HG03575 (cell line): Measurements from ENCODE around the gene NTRK2.

Experiments
- ATAC-seq: cut with Tn5 transposase; IDR thresholded peaks from one replicate; pipeline ENCODE4 v1.9.1; 2021; ENCODE audit not compliant: unreplicated experiment, insufficient number of reproducible peaks, low FRiP score; ENCODE audit errors: extremely low read depth

The NTRK2 gene

DNA sequence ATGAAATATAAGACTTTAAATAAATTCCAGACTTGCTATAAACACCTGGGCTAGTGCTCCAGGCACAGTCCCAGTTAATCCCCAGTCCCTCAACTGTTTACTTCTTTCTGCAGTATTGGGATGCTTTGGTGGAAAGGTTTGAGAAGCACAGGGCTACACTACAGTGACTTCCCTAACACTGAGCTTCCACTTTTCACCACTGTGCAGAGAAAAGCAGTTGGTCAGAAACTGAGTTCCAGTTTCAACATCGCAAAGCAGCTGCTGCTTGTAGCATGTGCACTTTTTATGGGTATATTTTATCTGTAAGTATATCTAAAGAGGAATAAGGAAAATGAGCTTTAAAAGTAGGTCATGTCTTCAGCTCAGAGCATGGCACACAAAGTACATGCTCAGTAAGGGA is 339.7 kb downstream of the NTRK2 start:
- peak; percentile 74 for ATAC-seq

DNA sequence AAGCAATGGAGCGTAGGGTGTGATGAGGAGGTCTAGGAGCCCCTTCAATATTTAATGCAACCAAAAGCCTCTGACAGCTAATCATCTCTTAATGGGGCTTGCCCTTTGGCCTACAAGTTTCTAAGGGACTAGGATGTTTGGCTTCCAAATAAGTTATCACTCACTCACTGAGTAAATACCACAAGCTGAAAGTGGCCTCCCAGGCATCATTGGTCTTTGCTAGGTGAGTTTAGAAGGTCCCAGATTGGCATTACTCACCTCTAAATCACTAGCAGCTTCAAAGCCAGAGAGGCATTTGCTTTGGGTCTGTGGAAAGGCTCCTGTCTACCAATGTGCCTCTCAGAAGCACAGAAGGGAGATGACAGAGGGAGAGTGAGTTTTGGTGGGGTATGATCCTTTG is 344.2 kb downstream of the NTRK2 start:
- no peak for ATAC-seq

GRCh38 chr9:85014292-85014691 is 344.8 kb downstream of the NTRK2 start:
- ATAC-seq, result no peak

DNA sequence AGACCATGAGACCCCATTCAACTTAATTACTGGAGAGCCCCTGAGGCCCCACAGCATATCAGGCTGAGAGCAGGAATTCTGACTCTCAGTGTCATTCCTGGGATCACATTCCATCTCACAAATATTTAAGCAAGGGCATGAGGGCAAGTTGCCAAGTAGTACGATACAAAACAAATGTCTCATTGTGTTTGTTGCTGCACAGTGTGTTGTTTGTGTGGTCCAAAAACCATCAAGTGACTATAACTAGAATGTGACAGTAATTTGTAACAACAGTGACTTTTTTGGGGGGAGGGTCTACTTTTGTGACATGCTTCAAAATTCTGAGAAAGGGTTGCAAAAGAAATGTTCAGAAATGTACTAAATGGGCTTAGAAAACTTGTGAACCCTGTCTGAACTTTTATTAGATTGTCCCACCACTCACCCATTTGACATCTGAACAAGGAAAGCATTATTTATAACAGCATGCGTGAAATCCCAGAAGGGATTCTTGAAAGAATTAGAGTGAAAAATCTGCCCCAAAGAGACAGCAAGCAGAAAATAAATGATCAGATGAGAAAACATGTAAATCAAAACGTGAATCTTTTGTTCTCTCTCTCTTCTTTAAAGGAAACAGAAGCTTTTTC is 347.0 kb downstream of the NTRK2 start:
- no peak for ATAC-seq

DNA sequence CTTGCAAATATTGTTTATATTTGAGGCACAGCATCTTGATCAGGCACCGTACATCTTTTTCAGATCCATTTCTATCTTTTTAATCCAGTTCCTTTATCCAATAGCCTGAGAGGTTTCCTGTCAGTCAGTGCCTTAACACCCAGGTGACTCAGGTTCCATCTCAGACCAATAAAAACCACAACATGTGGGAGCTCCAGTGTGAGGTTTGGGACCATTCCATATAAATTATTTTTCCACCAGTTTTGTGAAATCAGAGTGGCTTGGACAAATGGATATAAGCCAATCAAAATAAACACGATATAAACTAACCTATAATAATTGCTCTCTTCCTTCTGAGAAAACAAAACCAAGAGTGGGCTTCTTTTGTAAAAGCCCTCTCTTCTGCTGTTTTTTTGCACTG is 351.3 kb downstream of the NTRK2 start:
- no peak for ATAC-seq

GRCh38 chr9:85021686-85022085 is 352.2 kb downstream of the NTRK2 start:
- ATAC-seq, result no peak

DNA sequence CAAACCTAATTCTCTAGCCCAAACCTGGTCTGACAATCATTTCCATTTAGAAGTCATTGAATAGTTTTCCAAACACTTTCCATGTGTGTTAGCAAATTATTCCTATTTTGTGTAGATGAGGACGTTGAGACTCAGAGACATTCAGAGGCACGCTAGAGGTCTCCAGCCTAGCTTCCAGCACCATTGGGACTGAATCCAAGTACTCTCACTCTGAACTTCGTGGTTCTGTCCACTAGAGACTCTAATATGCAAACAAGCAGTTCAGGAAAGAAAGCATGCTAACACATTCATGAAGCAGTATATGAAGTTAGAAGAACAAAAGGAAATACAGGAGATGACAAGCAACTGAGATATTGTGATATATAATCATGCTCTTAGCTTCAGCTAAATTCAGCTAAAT is 354.8 kb downstream of the NTRK2 start:
- no peak for ATAC-seq

DNA sequence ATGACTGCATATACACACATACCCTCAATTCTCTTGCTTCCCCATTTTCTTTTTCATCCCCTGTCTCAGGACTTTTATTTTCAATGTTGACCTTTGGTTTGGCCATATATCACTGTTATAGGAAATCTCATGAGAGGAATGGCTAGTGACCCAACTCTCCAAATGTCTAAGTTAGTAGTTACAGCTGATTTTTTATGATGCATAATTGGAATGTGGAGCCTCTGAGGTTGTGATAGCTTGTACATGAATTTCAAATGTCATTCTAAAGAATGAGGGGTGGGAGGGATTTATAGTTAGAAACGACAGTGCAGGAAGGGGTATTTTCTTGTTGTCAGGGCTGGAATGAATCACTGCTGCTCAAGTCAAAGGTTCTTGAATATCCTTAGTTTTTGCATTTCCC is 356.1 kb downstream of the NTRK2 start:
- no peak for ATAC-seq

DNA sequence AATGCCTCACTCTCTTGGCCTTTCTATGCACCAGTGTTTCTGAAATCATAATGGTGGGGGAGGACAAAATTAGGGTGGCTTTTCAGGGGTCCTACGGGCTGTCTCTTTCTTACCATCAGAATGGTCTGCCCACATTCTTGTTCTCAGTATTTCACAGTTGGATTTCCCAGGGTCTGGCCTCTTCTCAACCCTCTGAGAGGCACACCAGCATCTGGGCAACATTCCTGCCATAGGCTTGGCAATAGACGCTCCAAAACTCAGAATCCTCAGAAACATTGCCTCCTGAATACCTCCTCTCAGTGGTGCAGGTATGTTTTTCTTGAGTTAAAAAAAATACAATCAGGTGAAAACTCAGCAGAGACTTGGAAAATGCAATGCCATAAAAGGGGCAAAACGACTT is 358.3 kb downstream of the NTRK2 start:
- ATAC-seq, result no peak

DNA sequence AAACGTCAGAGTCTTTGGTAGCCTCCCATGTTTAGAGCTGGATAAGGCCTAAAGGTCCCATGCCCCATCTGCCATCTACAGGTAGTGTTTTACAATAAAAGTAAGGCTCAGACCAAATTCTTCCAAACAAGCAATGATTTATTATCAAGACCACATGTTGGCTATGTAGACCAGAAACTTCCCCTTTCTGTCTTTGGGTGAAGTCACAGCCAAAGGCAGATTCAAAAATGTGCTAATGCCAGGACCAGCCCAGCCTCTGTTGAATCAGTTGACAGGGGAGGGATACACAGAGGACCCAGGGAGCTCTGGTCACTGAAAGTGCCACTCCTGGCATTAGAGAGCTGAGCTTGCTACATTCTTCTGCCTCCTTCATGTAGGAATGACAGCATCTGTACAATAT is 360.8 kb downstream of the NTRK2 start:
- no peak for ATAC-seq

DNA sequence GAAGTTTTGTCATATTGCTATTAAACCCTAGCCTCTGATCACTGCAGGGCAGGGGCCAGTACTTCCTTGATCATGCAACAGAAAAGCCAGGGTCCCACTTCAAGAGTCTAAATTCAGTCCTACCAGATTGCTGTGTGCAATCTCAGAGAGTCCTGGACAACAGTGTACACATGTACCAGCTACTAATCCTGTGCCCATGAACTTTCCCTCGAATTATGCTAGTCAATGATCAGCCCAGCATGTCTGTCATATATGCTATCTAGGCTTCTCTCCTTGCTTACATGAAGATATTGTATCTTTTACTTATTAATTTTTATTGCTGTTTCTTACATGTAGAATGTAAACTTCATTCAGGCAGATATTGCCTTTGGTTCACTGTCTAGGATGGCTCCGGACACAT is 367.0 kb downstream of the NTRK2 start:
- ATAC-seq, result no peak

DNA sequence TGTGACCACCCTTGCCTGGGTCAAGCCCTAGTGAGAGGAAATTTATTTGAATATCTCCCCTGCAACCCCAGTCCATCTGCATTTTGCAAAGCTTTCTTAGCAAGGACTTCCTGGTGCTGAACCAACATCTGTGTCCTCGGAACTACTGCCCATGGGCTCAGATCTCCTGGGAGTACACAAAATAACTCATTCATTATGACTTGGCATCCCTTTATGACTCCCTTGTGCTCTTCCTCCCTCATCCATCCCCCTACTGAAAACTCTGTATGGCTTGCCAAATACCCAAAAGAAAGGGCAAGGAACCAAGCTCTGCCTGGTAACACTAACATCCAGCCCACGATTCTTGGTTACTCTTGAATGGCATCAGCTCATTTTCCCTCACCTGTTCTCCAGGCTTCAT is 368.5 kb downstream of the NTRK2 start:
- no peak for ATAC-seq

DNA sequence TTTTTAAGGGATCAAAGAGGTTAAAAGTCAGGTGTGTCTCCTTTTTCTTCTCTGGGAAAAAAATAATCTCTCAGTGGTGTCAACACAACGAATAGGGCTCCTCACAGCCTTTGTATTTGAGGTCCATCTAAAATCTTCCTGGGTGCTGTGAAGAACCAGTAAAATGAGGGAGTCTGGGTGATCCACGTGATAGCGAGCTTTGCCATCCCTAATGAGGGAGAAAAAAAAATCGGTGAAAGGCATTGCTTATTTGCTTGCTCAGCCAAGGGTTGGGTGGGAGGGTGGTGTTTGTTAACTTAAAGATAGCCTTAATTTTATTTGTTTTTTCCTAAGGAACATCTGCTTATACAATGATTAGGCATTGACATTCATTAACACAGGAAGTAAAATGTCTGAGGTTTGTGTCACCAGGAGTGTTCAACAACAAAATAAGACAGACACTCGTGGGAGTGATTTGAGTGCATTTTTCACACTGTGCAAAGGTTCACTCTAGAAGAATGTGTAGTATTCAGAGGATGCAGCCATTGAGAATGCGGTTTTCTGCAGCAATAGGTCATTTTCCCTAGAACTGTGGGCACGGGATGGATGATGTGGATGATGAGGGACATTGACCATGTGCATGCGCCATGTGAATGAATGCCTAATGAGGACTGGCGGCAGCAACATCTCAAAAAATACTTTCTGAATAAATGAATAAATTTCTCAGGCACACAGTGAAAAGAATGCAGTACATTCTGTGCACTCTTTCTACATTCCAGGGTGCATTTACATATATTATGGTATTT is 369.5 kb downstream of the NTRK2 start:
- ATAC-seq, result no peak

GRCh38 chr9:85040146-85040545 is 370.6 kb downstream of the NTRK2 start:
- ATAC-seq, result no peak

- ATAC-seq, result no peak
Measured at GRCh38 chr9:85040821-85041465, 371.4 kb downstream of the NTRK2 start.

GRCh38 chr9:85041466-85042137 is 372.1 kb downstream of the NTRK2 start:
- ATAC-seq, result no peak

DNA sequence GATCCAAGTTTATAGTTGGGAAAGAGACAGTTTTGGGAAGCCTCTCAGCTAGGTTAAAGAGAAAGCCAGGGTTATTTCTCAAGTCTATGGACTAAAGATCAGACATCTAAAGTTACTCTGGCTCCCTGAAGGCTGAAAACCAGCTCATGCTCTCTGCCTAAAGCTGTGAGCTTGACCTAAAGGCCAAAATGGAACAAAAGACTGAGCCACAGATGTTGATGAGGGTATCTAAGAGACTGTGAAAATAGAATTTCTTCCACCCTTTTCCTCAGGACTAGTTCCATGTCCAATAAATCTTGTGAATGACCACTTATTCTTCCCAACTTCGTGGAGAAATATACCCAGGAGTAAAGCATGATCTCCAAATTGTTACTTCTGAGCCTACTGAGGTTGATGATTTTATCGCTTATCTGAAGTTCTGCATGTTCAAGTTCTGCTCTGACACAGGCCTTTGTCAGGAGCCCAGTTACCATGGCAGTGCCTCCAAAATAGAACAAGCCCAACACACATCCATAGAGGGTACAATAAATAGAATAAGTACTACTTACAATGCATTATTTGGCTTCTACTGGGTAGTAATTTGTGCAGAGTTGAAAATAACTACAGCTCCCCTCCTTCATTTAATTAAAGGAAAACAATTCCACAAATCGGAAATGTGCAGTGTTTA is 373.6 kb downstream of the NTRK2 start:
- no peak for ATAC-seq

- no peak for ATAC-seq
Measured at GRCh38 chr9:85045271-85045670, 375.7 kb downstream of the NTRK2 start.

GRCh38 chr9:85046475-85046874 is 376.9 kb downstream of the NTRK2 start:
- no peak for ATAC-seq
